NCI-H510A treated with DMSO at 0.1 percent for 48 hours (cell line): ENCODE data around the gene ZNRF2.

Experiments
- DNase-seq: peaks from one replicate; lab custom pipeline; 2025; lab: John Stamatoyannopoulos, UW

Gene ZNRF2

GRCh38 chr7:30322271-30323005, 38.0 kb downstream of the ZNRF2 start:
- DNase-seq, result no peak

GRCh38 chr7:30323006-30323355, 38.6 kb downstream of the ZNRF2 start:
- no peak for DNase-seq

DNA sequence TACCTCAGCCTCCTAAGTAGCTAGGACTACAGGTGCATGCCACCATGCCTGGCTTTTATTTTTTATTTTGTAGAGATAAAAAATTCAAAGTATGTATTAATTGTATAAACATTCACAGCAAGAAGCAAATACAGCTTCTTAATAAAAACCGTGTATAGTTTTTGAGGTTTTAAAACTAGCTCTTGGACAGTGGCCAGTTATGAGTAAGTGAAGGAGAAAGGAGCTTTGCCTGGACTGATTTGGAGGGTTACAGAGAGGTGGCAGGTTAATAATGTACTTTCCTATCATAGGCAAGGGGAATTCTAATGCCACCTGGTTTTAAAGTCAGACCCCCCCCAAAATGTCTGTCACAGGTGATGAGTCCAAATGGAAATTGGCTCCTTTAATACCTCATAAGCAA, 43.4 kb downstream of the ZNRF2 start:
- DNase-seq, result no peak

DNA sequence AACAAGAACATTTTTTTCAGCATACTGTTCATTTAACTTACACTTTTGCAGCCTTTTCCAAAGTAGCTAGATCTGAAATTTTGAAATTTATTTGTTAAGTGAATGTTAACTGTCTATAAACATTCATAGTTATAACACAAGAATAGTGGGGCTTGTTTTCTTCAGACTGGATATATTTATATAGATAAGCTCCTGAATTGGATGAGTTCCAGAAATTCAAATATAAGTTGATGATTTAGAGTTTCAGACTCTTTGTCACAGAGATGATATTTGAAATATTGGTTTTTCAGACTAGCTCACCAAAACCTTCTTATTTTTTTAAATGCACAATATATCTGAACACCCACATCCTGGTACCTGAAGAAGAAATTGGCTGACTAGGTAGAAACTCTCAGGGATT, 44.0 kb downstream of the ZNRF2 start:
- no peak for DNase-seq

GRCh38 chr7:30329716-30330115, 45.3 kb downstream of the ZNRF2 start:
- DNase-seq, result no peak

DNA sequence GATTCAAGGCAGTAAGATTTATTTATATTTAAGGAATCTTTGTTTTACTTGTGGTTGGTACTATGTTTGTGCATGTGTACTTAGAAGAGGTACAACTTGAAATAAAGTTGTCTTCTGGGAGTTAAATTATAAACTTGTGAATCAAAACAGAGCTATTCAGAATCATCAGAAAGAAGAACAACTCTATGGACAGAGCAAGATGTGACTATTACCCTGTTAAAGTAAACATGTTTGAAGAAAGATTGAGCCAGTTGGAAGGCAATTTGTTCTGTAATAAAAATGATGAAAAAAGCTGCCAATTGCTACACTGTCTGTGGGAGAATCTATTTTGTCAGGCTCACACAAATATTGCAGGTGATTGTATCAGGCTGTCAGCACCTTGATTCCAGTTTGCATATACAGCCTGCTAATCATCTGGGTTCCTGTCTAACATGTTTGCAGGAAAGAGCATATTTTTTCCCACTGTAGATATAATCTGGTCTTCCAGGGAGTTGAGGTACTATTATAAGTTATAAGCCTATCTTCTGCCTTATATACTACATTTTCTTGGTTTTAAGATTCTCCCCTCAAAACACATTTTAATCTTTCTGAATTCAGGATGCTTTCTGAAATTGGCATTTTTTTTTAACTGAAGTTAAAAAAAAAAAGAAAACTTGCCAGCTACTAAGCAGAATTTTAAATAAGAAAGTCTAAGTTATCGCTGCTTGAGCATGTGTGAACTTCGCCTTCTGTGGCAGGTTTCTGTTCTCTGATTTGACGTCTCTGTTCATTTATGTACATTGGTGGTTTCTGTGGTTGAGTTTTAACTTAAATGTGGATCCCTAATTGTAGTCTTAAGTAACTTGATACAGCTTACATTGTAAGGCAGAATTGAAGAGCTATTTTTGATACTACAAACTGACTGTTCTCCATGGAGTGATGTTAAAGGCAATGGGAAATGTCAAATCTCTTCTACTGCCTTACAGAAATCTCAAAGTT, 46.0 kb downstream of the ZNRF2 start:
- no peak for DNase-seq

GRCh38 chr7:30331338-30331737, 46.9 kb downstream of the ZNRF2 start:
- no peak for DNase-seq

- no peak for DNase-seq
Observed at GRCh38 chr7:30332549-30332948, 48.2 kb downstream of the ZNRF2 start.

GRCh38 chr7:30335763-30336487, 51.5 kb downstream of the ZNRF2 start:
- no peak for DNase-seq

GRCh38 chr7:30344513-30344912, 60.1 kb downstream of the ZNRF2 start:
- DNase-seq, result no peak

DNA sequence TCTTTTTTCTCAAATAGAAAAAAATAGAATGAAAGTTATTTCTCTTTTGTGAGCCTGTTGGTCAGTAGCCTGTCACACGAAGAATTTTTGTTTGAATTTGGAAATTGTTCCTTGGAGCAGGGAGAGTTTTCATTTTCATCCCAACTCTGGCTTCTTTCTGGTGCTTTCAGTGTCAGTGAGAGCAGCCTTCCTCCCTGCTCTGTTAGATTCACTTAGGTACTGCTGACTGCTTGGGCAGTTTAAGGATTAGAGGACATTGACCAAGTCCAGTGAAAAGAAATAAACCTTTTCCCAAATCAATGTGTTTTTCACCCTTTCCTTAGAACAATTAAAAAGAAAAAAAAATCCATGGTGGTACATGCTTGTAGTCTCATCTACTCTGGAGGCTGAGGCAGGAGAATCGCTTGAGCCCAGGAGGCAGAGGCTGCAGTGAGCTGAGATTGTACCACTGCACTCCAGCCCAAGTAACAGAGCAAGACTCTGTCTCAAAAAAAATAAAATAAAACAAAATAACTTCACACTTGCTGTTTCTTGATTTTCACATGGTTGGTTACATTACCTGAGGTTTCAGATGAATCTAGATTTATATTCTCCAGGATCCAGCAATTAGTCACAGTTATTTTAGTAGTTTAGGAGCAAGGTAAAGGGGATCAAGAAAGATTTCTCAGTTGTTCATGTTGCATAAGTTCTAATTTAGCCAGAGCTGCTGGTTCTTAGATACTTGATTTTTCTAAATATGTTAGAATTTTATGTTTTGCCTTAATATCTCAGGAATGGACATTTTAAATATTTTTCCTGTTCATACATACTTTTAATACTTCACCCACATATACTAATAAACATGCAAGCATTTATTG, 63.1 kb downstream of the ZNRF2 start:
- DNase-seq, result no peak

DNA sequence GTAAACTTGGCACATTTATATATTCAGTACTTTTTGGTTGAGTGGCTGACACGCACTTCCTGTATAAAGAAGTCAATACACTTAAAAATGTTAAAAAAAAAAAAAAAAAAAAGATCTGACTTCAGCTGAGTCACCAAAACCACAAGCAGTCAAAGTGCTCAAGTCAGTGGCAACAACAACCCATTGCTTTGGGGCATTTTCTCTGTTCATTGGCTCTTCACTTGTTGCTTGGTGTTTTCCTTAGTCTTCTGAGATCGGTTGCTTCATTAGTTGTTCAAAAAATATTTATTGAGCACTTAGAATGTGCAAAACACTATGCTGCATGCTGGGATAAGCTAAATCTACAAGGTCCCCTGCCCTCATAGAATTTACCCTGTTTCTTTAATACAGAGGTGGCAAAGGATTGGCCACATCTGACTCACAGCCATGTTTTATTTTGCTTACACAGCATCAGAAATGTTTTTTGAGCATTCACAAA, 63.7 kb downstream of the ZNRF2 start:
- no peak for DNase-seq

GRCh38 chr7:30349170-30349569, 64.8 kb downstream of the ZNRF2 start:
- no peak for DNase-seq

DNA sequence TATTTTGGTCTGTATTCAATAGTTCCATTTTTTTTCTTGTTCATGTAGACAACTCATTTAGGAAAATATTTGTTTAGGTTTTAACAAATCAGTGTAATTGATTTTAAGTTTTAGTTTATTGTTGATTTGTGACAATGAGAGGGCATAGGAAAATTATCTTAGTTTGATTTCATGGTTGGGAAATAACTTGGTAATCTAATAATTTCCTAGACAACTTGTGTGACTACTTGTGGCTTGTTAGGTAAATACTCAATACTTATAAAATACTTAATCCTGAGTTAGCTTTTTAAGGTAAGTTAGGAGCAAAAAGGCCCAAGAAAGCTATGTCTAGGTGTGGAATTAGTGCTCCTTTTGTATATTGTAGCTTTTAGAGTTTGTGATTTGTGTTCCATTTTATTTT, 65.4 kb downstream of the ZNRF2 start:
- no peak for DNase-seq

DNA sequence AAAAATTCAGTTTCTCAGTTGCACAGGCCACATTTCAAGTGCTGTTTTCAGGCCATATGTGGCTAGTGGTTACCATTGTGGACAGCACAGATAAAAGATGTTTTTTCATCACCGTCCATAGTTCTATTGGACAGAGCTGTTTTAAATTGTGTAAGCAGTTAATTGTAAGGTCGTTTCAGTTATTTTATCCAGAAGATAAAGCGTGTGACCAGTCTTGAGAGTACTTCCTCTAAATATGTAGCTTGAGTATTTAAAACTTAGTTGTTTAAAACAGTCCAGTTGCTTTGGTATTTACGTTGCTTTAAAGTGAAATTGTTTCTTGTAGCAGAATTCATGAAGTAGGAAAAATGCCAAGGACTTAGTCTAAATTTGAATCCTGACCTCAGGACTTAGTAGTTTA, 66.9 kb downstream of the ZNRF2 start:
- DNase-seq, result no peak

- DNase-seq, result no peak
Observed at GRCh38 chr7:30351724-30352123, 67.3 kb downstream of the ZNRF2 start.

DNA sequence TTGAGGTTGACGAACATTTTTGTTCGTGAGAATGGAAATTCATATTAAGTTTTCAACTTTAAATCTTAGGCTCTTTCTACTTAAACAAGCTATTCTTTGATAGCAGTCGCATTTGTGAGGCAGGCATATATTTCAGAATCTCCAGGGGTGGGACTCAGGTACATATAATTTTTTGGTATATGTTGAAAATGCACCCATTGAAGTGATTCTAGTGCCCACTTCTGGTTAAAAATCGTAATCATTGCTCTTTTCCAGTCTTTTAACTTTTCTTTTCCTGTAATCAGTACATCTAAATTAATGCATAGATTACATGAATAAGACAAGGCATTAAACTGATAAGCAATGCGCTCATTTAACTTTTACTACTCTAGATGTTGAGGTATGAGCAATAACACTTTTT, 67.8 kb downstream of the ZNRF2 start:
- no peak for DNase-seq

DNA sequence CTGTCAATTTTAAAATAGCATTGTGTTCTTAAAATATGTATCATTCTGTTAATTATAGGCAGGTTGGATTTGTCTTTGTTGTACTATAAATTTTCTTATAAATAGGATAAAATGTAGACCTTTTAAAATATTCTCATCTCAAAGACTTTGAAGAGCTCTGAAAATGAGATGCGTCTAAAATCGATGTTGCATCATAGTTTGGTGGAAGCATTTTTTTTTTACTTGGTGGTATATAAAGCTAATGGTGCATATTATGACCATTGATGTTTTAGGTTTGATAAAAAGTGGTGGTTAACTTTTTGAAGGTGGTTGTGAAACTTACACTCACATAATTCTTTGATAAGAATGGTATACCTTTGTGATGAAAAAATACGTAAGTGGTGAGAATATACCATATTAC, 69.1 kb downstream of the ZNRF2 start:
- DNase-seq, result no peak

DNA sequence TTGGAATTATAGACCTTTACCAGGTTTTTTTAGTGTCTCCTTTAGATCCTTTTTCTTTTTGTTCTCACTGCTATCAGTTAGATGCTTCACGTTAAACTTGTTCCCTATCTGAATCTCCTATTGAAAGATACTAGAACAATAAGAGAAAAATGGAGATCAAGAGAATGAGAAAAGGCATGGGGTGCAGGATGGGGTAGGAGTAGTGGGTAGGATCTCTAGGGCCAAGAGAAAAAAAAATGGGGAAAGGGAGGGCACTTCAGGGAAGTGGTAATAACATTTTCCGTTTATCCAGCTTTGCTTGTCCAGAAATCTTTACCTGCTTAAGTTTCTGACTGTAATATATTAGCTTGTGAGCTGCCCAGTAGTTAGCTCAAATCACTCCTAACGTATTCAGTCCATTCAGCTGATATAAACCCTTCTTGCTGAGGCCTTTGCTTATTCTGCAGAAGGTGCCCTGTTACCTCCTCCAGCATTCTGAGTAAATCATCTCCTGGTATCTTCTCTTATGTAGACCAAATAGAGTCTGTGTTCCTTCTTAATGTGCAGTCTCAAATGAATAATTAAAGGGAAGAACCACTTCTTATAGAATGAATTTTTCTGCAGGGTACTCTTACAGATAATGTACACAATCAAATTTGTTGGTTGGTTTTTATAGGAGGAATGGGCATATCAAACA, 69.7 kb downstream of the ZNRF2 start:
- no peak for DNase-seq

DNA sequence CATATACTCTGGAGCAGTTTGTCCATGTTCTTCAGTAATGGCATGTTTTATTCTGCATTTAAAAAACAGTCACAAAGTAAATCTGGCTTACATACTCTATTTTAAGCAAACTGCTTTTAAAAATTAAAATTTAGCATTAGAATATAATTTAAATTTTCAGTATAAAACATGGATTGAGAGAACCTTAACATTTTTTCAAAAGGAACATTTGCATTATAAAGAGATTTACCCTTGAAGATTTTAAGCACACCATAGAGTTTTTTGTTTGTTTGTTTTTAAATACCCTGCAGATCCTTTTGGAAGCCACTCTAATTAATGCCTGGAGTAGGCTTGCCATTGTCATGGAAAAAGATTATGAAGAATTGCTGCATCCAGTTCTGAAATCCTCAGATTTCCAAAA, 70.4 kb downstream of the ZNRF2 start:
- no peak for DNase-seq

- no peak for DNase-seq
Observed at GRCh38 chr7:30359957-30360356, 75.6 kb downstream of the ZNRF2 start.
